PFSK-1 (cell line): ENCODE data around the gene SLC2A13.

Experiments
- POLR2AphosphoS5 ChIP-seq: IDR thresholded peaks from 2 replicates; pipeline ENCODE4 v1.6.1; 2012; ENCODE audit warnings: low read depth, mild to moderate bottlenecking, control low read depth, low read length, moderate library complexity
- REST ChIP-seq, 2 experiments: IDR thresholded peaks; 2 replicates each; pipeline versions ENCODE4 v1.6.1 to v1.8.0; 2011 to 2012; ENCODE audit warnings: low read depth in 2 of 2, low read length in 2 of 2, control low read depth in 1 of 2, inconsistent platforms in 1 of 2, mild to moderate bottlenecking in 1 of 2, moderate library complexity in 1 of 2; ENCODE audit not compliant: insufficient read depth in 1 of 2
- TAF1 ChIP-seq: IDR thresholded peaks from 2 replicates; pipeline ENCODE4 v1.6.1; 2012; ENCODE audit warnings: low read length, control low read depth, borderline replicate concordance; ENCODE audit not compliant: insufficient read depth

GRCh38 chr12:39912211-39912980 is 193.5 kb downstream of the SLC2A13 start:
- TF ChIP-seq TAF1, result no peak
- TF ChIP-seq REST (IDR thresholded peaks at IDR 0.05; ENCODE audit: insufficient read depth in 1 of 2, low read depth in 2 of 2, low read length in 2 of 2), result no peak
- TF ChIP-seq POLR2AphosphoS5, result no peak
